Measurements from ENCODE around the gene VCPKMT.

The VCPKMT gene

GRCh38 chr14:50116181-50116956 is at the start of gene VCPKMT:
Gene VCPKMT (minus strand): TSS chr14:50116572. CDS start chr14:50116552, 20 bp downstream.
- DNase-seq (ENCODE audit: low spot score) = peak; percentile 99

- no peak for DNase-seq (ENCODE audit: low spot score)
These were observed 39.7 kb upstream of the VCPKMT start for GRCh38 chr14:50156111-50156510.

GRCh38 chr14:50148799-50149198 is 32.4 kb upstream of the VCPKMT start:
- DNase-seq (ENCODE audit: low spot score) = no peak

DNA sequence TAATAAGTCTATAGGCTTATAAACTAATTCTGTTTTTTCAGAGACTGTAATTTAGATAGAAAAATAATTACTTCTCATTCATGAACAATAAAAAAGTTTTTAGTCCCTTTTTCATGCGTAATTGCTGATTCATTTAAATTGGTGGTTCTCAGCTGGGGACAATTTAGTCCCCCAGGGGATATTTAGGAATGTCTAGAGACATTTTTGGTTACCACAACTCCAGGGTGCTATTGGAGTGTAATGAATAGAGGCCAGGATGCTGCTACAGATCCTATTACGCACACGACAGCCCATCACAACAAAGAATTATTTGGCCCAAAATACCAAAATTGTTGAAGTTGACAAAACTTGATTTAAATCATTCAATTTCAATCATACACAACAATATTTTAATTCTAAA is 22.8 kb upstream of the VCPKMT start:
- no peak for DNase-seq (ENCODE audit: low spot score)

DNA sequence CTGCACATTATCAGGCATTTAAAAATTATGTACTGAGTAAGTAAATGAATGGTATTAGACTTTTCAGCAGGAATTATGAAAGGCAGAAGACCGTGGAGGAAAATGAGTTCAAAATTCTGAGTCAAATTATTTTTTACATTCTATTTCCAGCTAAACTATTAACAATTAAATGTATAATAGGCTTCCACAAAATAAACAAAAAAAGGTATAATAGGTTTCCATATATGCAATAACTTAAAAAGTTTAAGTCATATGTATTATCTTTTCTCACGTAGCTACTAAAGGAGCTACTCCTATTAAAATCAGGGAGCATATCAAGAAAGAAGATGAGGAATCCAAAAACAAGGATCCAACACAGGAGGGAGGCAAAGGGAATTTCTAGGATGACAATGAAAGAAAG is 11.4 kb upstream of the VCPKMT start:
- DNase-seq (ENCODE audit: low spot score) = no peak

DNA sequence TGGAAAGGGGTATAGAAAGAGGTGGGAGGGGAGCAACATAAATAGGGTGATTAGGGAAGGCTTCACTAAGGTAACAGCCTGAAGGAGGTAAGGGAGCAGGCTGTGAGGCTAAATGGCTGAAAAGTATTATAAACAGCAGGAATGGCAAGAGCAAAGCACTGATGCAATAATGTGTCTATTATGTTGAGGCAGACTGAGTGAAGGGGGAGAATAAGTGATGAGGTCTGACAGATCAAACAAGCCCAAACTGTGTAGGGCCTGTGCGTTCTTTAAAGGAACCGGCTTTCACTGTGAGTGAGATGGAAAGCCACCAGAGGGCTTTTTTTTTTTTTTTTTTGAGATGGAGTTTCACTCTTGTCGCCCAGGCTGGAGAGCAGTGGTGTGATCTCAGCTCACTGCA is 6.7 kb upstream of the VCPKMT start:
- no peak for DNase-seq (ENCODE audit: low spot score)

GRCh38 chr14:50122291-50122690 is 5.9 kb upstream of the VCPKMT start:
- DNase-seq (ENCODE audit: low spot score) = no peak

GRCh38 chr14:50121486-50121885 is 5.1 kb upstream of the VCPKMT start:
- no peak for DNase-seq (ENCODE audit: low spot score)

DNA sequence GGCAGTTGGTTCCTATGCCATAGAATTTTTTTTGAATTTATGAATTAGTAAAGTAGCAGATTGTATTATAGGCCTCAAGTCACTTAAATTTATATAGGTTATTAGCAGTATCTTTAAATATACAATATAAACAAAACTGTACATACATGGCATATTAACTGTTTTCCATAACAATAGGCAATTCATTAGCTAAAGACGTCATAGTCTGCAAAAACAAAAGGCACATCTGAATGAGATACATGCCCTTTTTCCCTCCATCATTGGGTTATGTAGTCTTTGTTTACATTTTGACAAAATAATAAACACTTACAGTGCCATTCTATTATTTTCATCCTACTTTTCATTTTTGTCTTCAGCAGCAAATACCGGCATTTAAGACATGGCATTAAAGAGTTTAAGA is 1.1 kb upstream of the VCPKMT start:
- DNase-seq (ENCODE audit: low spot score) = no peak

DNA sequence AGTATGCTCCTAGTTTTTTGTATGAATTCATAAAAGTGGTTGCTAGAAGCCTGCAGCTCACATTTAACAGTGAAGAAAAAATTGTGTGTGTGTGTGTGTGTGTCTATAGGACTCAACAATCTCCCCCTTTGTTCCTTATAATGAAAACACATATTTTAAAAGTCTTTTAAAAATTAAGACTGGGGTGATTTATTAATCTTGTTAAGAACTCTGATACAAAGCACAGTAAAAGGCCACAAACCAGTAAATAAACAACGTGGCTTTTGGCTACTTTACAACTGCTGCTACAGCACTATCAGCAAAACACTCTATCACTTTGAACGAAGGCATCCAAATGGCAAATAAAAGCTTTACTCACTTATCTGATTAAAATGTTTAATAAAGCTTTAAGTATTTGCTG is 594 bp upstream of the VCPKMT start:
- DNase-seq (ENCODE audit: low spot score) = no peak

DNA sequence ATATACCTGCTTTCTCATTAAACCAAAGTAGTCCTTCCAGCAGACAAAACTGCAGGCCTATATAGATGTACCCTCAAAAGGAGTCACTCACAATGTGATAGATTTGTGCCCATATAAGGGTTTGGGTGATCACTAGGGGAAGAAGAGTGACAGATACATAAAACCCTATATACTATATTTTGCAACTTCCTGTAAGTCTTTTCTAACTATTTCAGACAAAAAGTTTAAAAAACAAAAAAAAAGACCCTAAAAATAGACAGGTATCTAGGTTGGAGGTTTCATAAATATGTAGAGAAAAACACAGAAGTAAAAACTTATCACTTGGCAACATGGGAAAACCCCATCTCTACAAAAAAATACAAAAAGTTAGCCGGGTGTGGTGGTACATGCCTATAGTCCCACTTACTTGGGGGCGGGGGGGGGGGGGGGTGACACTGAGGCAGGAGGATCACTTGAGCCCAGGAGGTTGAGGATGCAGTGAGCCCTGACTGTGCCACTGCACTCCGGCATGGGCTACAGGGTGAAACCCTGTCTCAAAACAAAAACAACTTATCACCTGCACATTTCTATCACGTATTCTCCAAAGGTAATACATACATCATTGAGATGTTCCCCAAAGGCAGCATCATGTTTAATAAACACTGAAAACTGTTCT is 2.9 kb downstream of the VCPKMT start:
- DNase-seq (ENCODE audit: low spot score) = no peak

DNA sequence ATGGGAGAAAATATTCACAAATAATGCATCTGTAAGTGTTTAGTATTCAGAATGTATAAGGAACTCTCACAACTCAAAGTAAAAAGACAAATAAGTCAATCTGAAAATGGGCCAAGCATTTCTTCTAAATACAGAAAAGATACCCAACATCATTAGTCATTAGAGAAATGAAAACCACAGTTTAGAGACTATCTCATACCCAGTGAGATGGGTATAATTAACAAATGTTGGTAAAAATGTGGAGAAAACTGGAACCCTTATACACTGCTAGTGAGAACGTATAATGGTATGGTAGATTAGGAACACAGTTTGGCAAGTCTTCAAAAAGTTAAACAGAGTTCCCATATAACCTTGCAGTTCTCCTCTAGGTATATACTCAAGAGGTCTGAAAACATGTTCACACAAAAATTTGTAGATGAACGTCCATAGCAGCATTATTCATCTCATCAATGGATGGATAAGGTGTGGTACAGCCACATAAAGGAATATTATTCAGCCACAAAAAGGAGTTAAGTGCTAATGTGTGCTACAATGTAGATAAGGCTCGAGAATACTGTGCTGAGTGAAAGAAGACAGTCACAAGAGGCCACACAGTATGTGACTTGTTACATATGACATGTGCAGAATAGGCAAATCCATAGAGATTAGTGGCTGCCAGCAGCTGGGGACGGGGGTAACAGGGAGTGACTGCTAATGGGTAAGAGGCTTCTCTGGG is 5.9 kb downstream of the VCPKMT start:
- DNase-seq (ENCODE audit: low spot score) = no peak

DNA sequence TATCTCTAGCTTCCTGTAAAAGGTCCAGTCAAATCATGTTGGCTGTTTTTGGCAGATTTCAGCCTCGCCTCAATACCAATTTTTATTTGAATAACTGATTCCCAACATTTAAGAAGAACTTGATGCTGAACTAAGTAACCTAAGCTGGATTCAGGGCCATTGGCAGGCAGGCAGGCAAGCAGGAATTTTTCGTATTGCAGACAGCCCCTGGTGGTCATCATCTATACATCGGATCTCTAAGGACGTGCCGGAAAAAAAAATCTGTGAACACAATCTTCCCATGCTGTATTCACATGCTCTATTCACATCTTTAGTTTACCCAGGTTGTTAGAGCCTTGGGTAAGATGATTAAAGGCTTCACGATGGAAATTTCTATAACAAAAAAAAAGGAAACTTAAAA is 7.0 kb downstream of the VCPKMT start:
- no peak for DNase-seq (ENCODE audit: low spot score)

- DNase-seq (ENCODE audit: low spot score) = no peak
These were observed 8.5 kb downstream of the VCPKMT start for GRCh38 chr14:50107850-50108249.

DNA sequence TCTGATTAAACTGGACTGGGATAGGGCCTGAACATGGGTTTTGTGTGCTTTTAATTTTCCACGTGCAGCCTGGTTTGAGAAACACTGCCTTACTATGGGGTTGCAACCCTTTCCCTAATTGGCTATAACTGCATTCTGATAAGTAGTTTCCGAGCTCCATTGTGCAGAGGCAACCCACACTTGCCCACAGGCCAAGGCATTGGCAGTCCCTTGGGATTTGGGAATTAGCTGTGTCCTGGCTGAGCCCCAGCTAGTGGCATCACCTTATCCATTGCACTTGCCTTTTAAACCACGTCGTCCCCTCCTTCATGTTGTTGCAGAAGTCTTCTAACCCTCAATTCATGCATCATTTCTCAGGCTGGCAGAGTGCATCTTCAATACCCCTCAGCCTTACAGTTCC is 10.2 kb downstream of the VCPKMT start:
- DNase-seq (ENCODE audit: low spot score) = no peak

- DNase-seq (ENCODE audit: low spot score) = no peak
These were observed 12.8 kb downstream of the VCPKMT start for GRCh38 chr14:50103558-50103957.

GRCh38 chr14:50101417-50101816 is 15.0 kb downstream of the VCPKMT start:
- DNase-seq (ENCODE audit: low spot score) = no peak

DNA sequence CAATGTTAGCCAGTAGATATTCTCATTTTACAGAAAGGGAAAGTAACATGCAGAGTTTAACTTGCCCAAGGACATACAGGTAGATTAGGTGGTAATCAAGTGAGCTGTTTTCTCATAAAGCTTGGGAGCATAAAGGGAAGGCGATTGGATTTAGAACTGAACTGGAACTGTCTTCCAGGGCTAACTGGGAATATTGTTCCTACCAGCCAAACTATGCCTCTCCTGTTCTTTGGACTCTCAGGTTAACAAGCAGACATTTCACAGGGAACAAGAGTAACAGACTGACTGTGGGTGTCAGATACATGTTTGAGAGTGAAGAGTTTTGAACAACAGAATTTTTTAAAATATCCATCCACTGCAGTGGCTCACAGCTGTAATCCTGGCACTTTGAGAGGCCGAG is 15.6 kb downstream of the VCPKMT start:
- DNase-seq (ENCODE audit: low spot score) = no peak

- DNase-seq (ENCODE audit: low spot score) = no peak
These were observed 17.0 kb downstream of the VCPKMT start for GRCh38 chr14:50099335-50099734.

DNA sequence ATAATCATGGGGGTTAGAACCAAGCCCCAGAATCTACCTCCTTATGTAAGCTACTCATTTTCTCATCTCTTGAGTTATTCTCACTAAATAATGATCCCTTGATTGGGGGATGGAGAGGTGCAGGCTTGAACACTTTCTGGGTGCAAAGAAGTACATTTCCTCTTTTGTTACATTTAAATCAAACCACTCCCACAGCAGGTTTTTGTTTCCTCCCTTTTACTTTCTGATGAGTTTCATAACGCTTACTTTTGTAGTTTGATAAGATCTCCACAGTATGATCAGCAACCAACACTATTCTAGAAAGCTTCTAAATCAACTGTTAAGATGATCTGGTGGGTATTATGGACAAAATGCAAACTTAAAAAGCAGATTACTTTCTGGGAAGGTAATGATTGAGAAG is 20.5 kb downstream of the VCPKMT start:
- DNase-seq (ENCODE audit: low spot score) = no peak

GRCh38 chr14:50094056-50094755 is 22.2 kb downstream of the VCPKMT start:
- DNase-seq (ENCODE audit: low spot score) = no peak

DNA sequence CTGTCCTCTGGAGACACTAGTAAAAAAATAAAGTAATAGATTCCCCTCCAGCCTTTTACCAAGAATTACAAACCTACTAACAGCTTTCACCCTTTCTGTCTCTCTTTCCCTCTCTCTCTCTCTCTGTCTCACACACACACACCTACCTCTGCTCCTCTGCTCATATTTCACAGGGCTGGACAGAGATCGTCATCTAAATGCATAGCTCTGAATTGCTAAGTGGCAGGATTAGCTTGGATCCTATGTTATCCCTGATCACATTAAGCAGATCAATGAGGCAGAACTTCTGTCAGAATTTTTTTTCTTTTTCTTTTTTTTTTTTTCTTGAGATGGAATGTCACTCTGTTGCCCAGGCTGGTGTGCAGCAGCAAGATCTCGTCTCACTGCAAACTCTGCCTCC is 22.9 kb downstream of the VCPKMT start:
- no peak for DNase-seq (ENCODE audit: low spot score)

Data from AG20443 (cell line).